ENCODE results near the gene NRK.
"Not testable (repeated sequence)": the region's sequence is repeated elsewhere in the genome, so short reads cannot be mapped to it uniquely, and the experiment has no call there.

The NRK gene

GRCh38 chrX:105882581-105883275 lies 60.4 kb downstream of the NRK start:
- DNase-seq, result no peak

- no peak for DNase-seq
Observed at GRCh38 chrX:105894721-105895120, 72.4 kb downstream of the NRK start.

DNA sequence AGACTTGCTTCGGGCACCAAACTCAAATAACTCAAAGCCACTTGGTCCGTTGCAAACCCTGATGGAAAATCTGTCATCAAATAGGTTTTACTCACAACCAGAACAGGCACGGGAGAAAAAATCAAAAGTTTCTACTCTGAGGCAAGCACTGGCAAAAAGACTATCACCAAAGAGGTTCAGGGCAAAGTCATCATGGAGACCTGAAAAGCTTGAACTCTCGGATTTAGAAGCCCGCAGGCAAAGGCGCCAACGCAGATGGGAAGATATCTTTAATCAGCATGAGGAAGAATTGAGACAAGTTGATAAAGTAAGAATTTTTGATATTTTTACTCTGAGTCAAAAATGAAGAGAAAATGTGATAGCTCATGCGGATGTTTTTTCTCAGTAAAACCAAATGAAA lies 87.2 kb downstream of the NRK start:
- DNase-seq, result no peak

DNA sequence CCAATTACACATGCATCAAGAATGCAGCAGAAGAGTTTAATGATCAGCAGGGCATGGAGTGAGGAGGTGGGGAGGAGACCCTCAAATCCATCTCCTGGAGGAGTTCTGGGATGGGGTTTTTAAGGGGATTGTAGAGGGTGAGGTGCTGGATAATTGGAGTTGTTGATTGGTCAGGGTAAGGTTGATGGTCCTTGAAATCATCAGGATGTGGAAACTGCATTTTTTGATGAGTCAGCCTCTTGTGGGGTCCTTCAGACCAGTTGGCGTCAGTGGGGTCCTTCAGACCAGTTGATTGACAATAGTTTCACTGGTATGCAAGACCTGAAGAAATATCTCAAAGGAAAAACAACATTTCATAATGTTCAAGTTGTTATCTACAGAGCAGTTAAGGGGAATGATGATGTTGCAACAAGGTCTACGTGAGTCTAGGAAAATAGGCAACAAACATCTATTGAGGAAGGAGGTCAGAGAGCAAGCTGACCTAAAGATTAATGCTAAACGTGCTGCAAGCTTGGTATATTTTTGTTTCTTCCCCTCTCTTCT lies 88.3 kb downstream of the NRK start:
- DNase-seq, result no peak

- DNase-seq, result no peak
Observed at GRCh38 chrX:105945266-105945665, 122.9 kb downstream of the NRK start.

DNA sequence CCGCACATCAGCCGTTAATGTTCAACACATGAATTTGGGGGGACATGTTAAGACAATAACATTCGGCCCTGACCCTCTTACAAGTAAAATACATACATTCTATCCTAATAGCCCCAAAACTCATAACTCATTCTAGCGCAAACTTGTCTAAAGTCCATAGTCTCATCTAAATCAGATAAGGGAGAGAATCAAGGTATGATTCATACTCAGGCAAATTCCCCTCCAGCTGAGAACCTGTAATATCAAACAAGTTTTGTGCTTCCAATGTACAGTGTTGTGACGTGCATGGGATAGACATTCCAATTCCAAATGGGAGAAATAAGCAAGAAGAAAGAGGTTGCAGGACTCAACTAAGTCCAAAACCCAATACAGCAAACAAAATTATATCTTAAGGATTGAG lies 147.1 kb downstream of the NRK start:
- DNase-seq, result no peak

DNA sequence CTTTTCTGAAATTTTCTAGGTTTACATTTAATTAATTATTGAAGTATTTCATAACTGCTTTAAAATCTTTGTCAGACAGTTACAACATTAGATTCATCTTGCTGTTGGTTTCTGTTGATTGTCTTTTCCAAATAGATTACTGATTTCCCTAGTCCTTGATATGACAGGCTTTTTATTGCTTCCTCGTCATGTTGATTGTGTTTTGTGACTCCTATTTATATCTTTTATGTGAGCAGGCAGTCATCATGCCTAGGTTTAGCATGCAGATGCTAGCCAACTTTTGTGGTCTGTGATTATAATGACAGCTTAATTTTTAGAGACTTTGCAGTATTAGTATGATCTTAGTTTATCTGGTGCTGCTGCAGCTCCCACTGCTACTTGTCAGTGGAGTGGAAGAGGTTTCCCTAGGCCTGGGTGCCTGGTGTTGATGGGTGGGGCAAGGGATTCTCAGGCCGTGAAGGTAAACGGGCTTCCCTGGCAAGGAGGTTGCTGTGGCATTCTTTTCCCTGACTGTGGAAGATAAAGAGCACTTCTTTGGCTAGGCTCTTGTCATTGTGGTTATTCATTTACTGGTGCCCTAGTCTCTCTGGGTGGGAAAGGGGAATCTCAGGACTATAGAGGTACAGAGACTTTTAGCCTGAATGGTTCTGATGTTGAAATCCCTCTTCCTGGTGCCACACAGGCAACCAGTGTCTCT lies 150.5 kb downstream of the NRK start:
- no peak for DNase-seq

DNA sequence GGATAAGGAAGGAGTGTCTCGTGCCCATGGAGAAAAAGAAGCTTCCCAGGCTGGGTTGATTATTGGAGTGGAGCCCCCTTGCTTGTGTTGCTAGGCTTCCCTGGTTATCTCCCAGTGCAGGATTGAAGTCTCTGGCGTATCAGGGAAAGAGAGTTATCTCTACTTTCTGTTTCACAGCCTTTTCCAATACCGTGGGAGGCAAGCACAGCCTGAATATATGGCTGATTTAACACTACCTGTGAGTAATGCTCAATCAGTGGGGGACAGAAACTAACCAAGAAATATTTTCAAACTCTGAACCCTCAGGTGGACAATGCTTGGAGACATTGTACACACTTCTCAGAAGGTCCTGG lies 151.0 kb downstream of the NRK start:
- no peak for DNase-seq

DNA sequence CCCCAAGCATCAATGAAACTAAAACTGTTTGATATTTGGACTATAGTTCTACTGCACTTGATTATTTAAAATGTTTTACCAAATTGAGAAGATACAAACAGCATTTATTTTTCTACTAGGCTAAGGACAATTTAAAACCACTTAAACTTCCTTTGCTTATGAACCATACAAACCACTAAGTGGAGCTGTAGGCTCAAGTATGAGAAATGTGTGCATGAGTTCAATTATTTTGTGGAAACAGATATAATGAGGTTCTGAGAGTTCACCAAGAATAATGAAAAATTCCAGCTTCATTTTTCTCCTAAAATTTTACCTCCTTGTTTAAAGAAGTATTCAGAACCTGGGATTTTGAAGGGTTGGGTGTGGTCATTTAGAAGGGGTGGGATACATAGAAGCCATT lies 153.0 kb downstream of the NRK start:
- DNase-seq, result no peak

DNA sequence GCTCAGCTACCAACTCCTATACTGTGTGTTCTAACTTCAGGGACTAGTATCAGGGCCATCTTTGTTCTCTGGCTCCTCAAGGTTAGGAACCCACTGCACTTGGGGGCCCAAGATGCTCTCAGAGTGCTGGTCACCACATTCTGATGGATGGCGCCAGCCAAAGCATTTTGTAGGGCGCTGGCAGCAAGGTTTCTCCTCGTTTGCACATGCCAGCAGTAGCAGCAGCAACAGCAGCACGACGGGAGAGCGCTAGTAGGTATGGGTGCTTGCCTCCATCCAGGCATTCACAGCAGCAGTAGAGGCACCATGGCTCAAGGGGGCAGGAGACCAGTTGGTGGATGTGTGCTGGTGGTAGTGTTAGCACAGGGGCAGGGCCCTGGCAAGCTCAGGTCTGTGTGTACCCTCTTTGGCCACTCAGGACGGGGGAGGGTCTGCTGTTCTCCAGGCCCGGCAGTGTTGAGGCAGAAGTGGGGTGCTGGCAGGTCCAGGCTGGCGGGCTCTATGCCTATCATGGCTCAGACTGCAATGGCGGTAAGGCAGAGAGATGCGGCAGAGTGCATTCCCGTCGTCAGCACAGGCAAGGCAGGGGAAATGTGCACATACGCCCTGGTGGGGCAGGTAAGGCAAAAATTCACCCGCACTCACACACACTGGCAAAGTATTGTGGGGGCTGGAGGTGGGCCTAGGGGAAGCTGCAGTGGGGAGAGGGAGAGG lies 159.6 kb downstream of the NRK start:
- no peak for DNase-seq

GRCh38 chrX:105988487-105988886 lies 166.1 kb downstream of the NRK start:
- DNase-seq, result not testable (repeated sequence)

DNA sequence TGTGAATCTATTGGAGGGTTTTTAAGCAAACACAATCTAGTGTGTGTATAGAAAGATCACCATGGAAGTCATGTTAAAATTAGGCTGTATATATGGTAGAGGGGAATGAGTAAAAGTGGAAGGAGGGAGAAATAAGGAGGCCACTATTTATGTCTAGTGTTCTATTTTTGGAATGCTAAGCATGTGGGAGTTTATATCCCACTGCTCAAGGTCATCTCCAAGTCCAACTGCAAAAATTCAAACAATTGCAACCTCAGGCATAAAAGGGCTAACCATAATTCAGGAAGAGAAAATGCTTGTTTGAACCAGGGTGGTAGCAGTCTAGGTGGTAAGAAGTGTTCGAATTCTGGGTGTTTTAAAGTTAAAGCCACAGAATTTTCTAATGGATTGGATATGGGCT lies 177.0 kb downstream of the NRK start:
- DNase-seq, result no peak

- DNase-seq, result no peak
Observed at GRCh38 chrX:106000203-106000602, 177.9 kb downstream of the NRK start.

DNA sequence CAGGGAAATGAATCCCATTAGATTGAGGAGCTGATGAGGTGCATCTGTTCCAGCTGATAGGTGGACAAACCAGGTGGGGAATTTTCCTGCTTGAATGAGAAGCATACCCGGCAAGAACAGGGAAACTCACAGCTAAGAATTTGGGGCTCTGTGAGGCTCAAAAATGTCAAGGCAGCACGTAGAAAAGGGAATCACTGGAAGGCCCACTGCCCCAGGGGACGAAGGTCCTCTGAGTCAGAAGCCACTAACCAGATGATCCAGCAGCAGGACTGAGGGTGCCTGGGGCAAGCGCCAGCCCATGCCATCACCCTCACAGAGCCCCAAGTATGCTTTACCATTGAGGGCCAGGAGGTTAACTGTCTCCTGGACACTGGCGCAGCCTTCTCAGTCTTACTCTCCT lies 178.3 kb downstream of the NRK start:
- DNase-seq, result not testable (repeated sequence)

DNA sequence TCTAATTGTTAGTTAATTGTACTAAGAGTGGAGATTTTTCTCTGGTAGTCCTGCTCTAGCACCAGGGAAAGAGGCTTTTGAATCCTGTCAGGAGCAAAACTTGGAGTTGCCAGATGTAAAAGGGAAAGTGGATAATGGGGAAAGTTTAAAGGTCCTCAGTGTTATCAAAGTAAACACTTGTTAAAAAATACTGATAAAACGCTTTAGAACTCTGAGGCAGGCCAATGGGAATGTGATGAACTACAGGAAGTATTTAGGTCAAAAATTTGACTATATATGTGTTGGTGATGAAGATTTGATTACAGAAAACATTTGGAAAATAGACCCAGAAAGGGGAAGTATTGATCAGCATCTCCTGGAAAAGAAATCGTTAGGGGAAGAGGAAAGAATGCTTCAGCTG lies 183.3 kb downstream of the NRK start:
- no peak for DNase-seq

DNA sequence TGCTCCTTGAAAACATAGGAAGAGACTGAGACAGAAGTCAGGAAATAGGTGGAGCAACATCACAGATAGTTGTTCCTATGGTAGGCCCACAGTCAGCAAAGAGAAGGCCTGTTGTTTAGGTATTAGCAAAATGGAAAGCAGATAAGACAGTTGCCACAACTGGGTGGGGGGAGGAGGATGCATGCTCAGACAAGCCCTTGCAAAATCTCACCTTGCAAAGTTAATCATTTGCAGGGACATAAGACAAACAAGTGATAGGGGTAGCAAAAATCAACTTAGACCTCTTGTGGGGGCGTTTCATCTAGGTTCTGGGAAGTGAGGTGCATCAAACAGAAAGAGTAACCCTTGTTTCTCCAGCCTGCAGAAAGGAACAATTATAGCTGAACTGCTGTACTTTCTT lies 185.5 kb downstream of the NRK start:
- DNase-seq, result no peak
